Measurements from ENCODE around the gene FOXF1. TPM values are rescaled to one million over a fixed set of nuclear protein-coding genes. Genes with fewer than 3 reads are reported as not detected.

The FOXF1 gene
- total RNA-seq, 2 donors from 2014 or later: not detected

DNA sequence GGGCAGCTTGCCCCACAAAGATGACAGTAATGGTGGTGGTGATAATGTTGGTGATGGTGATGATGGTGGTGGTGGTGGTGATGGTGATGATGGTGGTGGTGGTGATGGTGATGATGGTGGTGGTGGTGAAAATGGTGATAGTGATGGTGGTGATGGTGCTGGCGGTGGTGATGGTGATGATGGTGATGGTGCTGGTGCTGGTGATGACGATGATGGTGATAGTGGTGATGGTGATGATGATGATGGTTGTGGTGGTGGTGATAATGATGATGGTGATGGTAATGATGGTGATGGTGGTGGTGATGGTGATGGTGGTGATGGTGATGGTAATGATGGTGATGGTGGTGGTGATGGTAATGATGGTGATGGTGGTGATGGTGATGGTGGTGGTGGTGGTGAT lies 46.3 kb upstream of the FOXF1 start:
- H3K4me1 Mint-ChIP-seq: no peaks in the 10 kb centered on the region
- no peaks in the 10 kb centered on the region for H3K4me1 ChIP-seq (ENCODE audit: control insufficient read depth, insufficient read depth, low read length)
- WGBS, 2 experiments (ENCODE audit: insufficient coverage in 1 of 2, insufficient read length in 1 of 2): 95 to 100% methylated on average over 1 to 2 of the region's 2 CpGs
- no peak overlapping the region for H3K4me3 ChIP-seq (ENCODE audit: low read length)
- no peaks in the 10 kb centered on the region for H3K36me3 Mint-ChIP-seq (ENCODE audit: low read depth)
- H3K27ac Mint-ChIP-seq: no peak overlapping the region
- H3K27me3 ChIP-seq (ENCODE audit: control insufficient read depth, insufficient read depth, low read length, poor library complexity, severe bottlenecking): peaks cover 3% of the 10 kb centered on the region
- H3K9me3 ChIP-seq (ENCODE audit: control insufficient read depth, low read length): no peaks in the 10 kb centered on the region
- H3K9me3 Mint-ChIP-seq: peaks cover 24% of the 10 kb centered on the region
- H3K4me3 Mint-ChIP-seq: no peak overlapping the region
- no peak for DNase-seq
- no peak overlapping the region for H3K27ac ChIP-seq (ENCODE audit: low read depth, low read length)
- H3K36me3 ChIP-seq (ENCODE audit: control insufficient read depth, insufficient read depth, low read length): no peaks in the 10 kb centered on the region
- H3K27me3 Mint-ChIP-seq (ENCODE audit: insufficient read depth): peaks cover 13% of the 10 kb centered on the region
- TF ChIP-seq, protein P1, sequence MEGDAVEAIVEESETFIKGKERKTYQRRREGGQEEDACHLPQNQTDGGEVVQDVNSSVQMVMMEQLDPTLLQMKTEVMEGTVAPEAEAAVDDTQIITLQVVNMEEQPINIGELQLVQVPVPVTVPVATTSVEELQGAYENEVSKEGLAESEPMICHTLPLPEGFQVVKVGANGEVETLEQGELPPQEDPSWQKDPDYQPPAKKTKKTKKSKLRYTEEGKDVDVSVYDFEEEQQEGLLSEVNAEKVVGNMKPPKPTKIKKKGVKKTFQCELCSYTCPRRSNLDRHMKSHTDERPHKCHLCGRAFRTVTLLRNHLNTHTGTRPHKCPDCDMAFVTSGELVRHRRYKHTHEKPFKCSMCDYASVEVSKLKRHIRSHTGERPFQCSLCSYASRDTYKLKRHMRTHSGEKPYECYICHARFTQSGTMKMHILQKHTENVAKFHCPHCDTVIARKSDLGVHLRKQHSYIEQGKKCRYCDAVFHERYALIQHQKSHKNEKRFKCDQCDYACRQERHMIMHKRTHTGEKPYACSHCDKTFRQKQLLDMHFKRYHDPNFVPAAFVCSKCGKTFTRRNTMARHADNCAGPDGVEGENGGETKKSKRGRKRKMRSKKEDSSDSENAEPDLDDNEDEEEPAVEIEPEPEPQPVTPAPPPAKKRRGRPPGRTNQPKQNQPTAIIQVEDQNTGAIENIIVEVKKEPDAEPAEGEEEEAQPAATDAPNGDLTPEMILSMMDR (conservative IDR thresholded peaks at IDR 0.05): no peak
- H3K9ac ChIP-seq (ENCODE audit: extremely low read depth, low read length, poor library complexity, severe bottlenecking): no peak overlapping the region

DNA sequence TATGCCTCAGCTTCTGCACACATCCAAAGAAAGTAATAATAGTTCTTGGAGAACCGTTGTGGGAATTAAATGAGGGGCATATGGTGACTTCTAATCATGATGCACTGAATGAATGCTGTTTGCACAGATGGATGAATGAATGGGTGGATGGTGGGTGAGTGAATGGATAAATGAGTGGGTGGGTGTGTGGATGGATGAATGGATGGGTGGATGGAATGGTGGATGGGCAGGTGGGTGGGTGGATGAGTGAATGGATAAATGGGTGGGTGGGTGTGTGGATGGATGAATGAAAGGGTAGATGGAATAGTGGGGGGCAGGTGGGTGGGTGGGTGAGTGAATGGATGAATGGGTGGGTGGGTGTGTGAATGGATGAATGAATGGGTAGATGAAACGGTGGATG lies 44.9 kb upstream of the FOXF1 start:
- H3K36me3 ChIP-seq (ENCODE audit: control insufficient read depth, insufficient read depth, low read length): no peaks in the 10 kb centered on the region
- H3K4me3 ChIP-seq (ENCODE audit: low read length): no peak overlapping the region
- H3K27ac ChIP-seq (ENCODE audit: low read depth, low read length): no peak overlapping the region
- H3K4me1 ChIP-seq (ENCODE audit: control insufficient read depth, insufficient read depth, low read length): no peaks in the 10 kb centered on the region
- peaks cover 11% of the 10 kb centered on the region for H3K27me3 Mint-ChIP-seq (ENCODE audit: insufficient read depth)
- no peaks in the 10 kb centered on the region for H3K4me1 Mint-ChIP-seq
- no peak overlapping the region for H3K9ac ChIP-seq (ENCODE audit: extremely low read depth, low read length, poor library complexity, severe bottlenecking)
- no peaks in the 10 kb centered on the region for H3K27me3 ChIP-seq (ENCODE audit: control insufficient read depth, insufficient read depth, low read length, poor library complexity, severe bottlenecking)
- no peaks in the 10 kb centered on the region for H3K9me3 ChIP-seq (ENCODE audit: control insufficient read depth, low read length)
- 84 to 100% methylated on average over 1 to 2 of the region's 2 CpGs for WGBS, 2 experiments (ENCODE audit: insufficient coverage in 1 of 2, insufficient read length in 1 of 2)
- no peak overlapping the region for H3K4me3 Mint-ChIP-seq
- no peak for DNase-seq
- no peak overlapping the region for H3K27ac Mint-ChIP-seq
- no peaks in the 10 kb centered on the region for H3K36me3 Mint-ChIP-seq (ENCODE audit: low read depth)
- TF ChIP-seq, protein P1 (conservative IDR thresholded peaks at IDR 0.05): no peak
- H3K9me3 Mint-ChIP-seq: peaks cover 23% of the 10 kb centered on the region

DNA sequence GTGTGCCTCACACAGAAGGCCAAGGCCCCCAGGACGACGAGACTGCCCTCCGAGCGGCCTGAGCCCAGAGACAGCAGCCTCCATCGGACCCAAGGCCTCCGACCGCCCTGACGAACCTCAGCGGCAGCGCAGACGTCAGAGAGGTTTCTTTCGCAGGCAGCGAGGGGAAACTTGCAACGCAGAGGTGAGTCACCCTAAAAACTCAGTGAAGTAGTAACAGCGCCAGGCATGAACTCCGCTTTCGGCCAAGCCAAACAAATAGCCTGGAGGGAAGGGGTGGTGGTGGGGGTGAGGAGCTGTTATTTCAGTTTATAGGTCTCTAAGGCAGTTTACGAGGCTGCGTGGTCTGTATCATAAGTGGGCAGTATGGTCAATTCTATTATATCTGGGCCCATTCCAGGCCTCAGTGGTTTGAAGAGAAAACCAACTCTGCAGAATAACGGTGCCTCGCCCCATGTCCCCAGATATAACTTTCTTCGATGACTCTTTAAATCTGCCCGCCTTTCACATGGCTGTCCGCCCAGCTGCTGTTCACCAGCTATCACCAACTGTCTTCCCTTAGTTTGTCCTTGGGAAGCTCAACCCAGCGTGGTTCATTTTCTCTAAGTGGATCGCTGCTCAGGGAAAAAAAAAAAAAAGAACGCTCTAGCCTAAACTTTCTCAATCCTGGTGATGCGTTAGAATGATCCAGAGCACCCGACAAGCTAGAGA lies 43.5 kb upstream of the FOXF1 start:
- Mint-ChIP-seq H3K27me3 (ENCODE audit: insufficient read depth) (peaks cover 6% of the 10 kb centered on the region), H3K9me3 (peaks cover 11% of the 10 kb centered on the region), H3K4me1 (no peaks in the 10 kb centered on the region), H3K36me3 (ENCODE audit: low read depth) (no peaks in the 10 kb centered on the region), H3K27ac (no peak overlapping the region), H3K4me3 (no peak overlapping the region)
- Histone ChIP-seq H3K27me3 (ENCODE audit: control insufficient read depth, insufficient read depth, low read length, poor library complexity, severe bottlenecking) (no peaks in the 10 kb centered on the region), H3K9me3 (ENCODE audit: control insufficient read depth, low read length) (no peaks in the 10 kb centered on the region), H3K27ac (ENCODE audit: low read depth, low read length) (no peak overlapping the region), H3K36me3 (ENCODE audit: control insufficient read depth, insufficient read depth, low read length) (no peaks in the 10 kb centered on the region), H3K4me3 (ENCODE audit: low read length) (no peak overlapping the region), H3K4me1 (ENCODE audit: control insufficient read depth, insufficient read depth, low read length) (no peaks in the 10 kb centered on the region), H3K9ac (ENCODE audit: extremely low read depth, low read length, poor library complexity, severe bottlenecking) (no peak overlapping the region)
- TF ChIP-seq, protein P1 (conservative IDR thresholded peaks at IDR 0.05): no peak
- DNase-seq: no peak
- 93 to 95% methylated on average over 24 to 29 of the region's 29 CpGs for WGBS, 2 experiments (ENCODE audit: insufficient coverage in 1 of 2, insufficient read length in 1 of 2)

Data from endodermal cell (in vitro differentiated cells).